NCI-H2171 treated with DMSO at 0.1 percent for 48 hours (cell line): ENCODE measurements around the gene LPIN3.
"Not testable (repeated sequence)": the region's sequence is repeated elsewhere in the genome, so short reads cannot be mapped to it uniquely, and the experiment has no call there.

Experiments used
- DNase-seq: peaks from one replicate; lab custom pipeline; 2025; lab: John Stamatoyannopoulos, UW

The LPIN3 gene

DNA sequence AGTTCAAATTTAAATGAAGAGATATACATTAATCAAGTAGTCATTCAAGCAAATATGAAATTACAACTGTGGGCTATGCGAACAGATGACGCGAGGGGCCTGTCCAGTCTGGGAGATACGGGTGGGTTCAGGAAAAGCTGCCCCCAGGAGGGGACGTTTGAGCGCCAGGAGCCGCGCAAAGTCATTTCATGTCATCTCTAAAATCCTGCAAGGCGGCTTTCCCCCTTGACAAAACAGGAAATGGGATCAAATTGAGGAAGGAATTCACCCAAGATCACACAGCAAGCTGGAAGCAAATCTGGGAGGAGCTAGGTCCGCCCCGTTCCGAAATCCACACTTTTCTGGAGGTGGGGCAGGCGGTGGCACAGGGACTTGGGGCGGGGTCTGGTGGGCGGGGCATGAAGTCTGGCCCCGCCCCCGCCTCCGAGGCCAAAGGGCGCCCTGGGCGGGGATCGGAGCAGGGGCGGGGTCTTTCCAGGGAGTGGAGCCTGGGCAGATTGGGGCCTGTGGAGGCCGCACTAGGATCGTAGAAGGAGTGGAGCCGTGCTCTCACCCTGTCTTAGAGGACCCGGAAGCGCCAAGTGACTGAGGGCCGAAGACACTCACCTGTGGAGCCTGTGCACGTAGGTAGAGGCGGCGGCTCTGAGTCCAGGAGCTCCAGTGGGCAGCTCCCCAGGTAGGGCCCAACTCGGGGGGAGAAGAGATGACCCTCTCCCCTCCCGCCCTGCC, at the start of gene LPIN3:
Gene LPIN3 (plus strand): TSS at position 495 of the 729 bp plus-strand sequence. CDS start 4,983 bp downstream, outside the sequence.
- peak; percentile 95 for DNase-seq

DNA sequence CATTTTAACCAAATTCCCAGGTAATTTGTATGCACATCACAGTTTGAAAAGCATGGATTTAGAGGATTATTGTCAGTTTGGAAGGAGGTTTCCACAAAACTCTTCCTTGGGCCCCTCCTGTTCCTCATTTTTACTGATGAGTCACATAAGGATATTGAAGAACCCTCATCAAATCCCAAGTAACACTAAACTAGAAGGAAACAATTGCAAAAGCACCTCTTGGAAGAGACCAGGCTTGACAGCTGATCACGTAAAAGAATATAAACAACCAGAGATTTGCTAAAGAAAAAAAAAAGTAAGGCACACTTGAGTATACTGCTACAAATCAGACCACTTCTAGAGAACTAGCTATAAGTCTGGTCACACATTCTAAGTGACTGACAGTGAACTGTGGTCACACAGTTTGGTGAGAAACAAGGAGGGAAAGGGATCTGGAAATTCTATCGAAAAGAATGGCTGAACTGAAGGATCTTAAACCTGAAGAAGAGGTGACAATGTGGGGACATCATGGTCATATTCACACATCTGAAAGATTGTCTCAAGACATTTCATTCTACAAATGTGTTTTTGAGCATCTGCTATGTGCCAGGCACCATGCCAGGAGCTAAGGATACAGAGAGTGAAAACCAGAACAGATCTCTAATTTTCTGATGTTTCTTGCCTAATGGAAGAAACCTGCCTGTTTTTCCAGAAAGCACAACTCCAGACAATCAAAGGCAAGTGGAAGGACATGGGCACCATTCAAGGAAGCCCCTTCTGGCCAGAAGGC, 47.2 kb upstream of the LPIN3 start:
- no peak for DNase-seq

DNA sequence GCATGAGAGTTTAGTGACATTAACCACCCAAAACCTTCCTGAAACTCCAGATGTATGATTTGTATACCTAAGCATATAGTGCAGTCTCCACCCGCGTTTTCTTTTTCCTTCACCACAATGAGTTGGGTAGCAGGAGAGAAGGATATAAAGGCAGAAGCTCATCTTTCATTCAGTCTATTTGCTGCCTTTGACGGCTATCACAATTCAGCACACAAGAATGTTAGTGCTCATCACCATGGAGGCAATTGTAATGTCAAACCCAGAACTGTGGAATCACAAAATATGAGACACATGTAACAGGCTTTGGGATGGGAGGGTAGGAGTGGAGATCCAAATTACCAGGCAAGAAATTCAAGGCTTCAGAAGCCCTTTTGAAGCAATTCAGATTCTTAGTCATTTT, 40.7 kb upstream of the LPIN3 start:
- DNase-seq: no peak

DNA sequence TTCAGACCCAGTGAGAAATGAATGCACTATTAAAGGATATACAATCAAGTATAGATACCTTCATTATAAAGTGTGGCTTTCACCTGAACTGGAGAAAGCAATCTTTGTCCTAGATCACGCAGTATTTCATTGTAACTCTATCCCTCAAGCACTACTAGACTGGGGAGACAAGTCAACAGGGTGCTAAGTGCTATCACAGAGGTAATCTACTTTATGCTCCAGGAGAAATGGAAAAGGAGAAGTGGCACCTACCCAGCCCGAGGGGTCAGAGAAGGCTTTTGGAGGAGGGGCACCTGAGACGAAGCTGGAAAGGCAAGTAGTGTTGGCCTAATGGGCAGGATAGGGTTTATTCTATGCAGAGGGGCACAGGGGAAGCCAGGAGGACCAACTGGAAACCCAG, 40.2 kb upstream of the LPIN3 start:
- no peak for DNase-seq

DNA sequence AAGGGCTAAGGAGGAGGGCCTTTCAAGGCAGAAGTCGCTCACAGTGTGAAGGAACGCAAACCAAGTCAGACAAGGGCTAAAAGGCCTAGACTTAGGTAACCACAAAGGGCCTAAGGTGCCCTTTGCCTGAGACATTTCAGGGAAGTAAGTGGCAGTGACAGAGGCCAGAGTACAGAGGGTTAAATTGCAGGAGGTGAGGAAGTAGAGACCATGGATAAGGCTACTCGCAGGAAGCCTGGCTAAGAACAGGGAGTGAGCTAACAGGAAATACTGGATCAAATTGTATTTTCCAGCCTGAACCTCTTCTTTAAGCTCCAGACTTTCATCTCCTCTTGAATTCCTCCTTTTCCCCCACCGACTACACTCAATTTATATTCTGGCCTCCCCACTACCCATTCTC, 39.7 kb upstream of the LPIN3 start:
- DNase-seq: no peak

DNA sequence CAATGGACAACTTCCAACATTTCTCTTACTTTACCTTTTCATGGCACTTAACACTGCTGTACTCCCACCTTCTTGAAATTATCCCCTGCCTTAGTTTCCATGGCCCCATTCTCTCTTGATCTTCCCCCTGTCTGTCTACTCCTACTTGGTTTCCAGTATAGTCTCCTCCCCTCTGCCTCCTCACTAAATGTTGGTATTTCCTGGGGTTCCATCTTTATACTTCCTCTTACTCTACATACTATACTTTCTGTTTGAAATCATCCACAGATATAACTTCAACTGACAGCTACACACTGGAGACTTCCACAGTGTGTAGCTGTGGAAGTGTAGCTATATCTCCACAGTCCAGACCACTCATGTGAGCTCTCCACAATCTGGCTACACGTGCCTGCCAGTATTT, 36.6 kb upstream of the LPIN3 start:
- DNase-seq: no peak

GRCh38 chr20:41304424-41305079, 36.1 kb upstream of the LPIN3 start:
- DNase-seq: no peak

- no peak for DNase-seq
Measured at GRCh38 chr20:41306061-41306727, 34.4 kb upstream of the LPIN3 start.

DNA sequence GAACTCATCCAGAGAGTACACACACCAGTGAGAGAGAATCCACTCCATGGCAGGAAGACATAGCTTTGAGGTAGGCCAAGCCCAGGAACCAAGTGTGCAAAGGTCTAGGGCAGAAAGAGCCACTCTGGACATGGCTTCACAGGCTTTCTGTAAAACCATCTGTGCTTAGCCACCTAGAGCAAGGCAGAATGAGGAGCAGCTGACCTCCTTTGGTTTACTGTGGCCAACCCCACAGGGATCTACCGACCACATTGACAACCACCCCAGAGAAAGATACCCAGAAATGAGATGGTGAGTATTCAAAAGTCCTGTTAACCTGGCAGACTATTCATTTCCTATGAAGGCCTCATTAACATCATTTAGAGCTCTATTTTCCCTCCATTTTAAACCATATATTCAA, 33.6 kb upstream of the LPIN3 start:
- DNase-seq: no peak

GRCh38 chr20:41308290-41308711, 32.3 kb upstream of the LPIN3 start:
- DNase-seq: no peak

DNA sequence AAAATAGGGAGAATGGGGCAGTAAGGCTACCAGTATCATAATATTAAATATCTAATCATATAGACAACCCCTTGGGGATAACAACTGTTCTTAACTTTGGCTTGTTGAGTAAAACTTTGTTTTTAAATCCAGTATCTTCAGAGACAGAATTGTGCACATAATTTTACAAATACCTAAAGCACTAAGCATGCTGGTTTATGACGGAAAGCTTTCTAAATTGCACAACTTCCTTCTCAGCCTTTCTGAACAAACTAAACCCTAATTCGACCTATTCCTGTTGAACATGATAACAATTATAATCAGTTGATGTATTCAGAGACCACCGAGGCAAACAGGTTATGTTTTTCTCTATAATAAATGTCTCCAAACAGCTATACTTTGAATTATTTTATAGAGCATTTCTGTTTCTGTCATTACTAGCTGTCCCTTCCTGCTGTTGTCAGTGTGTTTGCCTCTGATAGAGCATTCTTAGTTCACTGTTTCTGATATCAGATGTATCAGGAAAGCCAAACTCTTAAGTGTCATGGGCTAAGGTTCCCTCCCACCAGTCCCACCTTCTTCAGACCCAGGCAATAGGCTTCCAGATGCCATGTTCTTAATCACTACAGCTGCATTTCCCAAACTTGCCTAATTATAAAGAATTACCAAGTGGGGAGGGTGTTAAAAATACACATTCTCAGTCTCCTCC, 31.8 kb upstream of the LPIN3 start:
- DNase-seq: no peak

GRCh38 chr20:41309817-41310216, 30.8 kb upstream of the LPIN3 start:
- no peak for DNase-seq

GRCh38 chr20:41312009-41312408, 28.6 kb upstream of the LPIN3 start:
- not testable (repeated sequence) for DNase-seq

DNA sequence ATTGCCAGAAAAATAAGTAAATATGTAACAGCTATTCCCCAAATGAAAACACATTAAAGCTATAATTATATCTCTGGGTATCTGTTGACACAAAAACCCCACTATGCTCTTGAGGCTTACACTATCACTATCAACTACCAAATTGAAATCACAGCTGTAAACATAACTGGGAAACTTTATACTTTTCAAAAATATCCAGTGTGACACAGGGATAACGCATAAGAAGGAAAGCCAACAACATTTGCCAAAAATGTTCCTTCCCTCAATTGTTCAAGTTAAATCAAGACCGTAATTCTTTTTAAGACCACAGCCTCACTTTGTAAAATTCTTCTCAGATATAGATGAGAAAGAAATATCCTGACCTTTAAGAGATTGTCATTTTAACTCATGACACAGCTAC, 26.2 kb upstream of the LPIN3 start:
- DNase-seq: no peak

- DNase-seq: no peak
Measured at GRCh38 chr20:41316051-41316450, 24.6 kb upstream of the LPIN3 start.

DNA sequence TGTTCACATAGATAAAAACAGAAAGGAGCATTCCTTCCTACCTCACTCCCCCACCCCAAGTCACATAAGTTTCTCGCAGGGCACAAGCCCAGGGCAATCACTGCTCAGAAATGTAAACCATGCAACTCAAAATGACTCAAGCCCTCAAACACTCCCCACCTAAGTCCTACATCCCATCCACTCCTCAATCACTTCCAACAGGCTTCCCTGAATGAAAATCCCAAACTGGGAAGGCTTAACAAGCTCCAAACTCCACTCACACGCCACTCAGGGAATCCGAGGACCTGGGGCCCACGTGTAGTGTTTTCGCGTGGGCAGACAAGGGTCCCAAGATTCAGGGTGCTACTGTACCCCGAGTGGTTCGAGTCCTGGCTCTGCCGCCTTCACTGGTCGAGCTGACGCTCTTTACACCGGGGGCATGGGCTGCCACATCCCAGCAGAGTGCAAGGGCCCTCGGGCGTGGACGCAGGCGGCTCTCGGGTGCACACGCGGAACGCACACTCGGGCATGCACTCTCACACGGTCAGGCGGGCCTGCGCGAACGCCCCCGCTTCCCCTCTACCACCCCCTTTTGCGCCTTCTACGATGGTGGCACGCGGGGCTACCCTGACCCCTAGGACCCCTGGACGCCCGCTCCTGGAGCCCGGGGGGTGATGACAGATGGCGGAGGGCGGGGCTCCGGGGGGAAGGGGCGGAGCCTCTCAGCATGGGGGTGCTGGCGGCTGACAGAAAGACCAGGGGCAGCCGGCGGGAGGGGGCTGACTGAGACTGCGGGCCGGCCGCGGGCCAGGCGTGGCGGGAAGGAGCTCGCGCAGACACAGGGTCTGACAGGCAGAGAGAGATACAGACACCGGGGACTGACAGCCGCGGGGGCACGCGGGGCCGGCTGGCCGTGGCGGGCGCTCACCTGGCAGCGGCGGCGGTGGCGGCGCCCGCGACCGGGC, 23.7 kb upstream of the LPIN3 start:
- peak; percentile 74 for DNase-seq

GRCh38 chr20:41317546-41318270, 22.9 kb upstream of the LPIN3 start, which contains the start of gene ZHX3:
Gene ZHX3 (minus strand): TSS chr20:41317731. CDS start chr20:41204916, 112,815 bp downstream.
- peak; percentile 95 for DNase-seq

DNA sequence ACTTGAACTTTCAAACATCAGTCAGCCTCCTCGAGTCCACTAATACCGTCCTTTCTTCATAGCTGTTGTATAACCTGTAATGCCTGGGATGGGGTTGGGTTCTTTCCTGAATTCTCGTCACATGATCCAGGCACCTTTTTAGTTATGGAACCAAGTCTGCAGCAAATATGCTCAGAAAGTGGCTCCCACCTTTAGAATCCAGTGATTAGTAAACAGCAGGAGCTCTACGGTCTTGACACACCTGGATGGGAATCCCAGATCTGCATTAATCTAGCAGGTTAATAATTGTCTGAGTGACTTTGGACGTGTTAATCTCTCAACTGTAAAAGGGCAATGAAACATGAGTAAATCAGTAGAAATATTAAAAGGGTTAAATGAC, 22.4 kb upstream of the LPIN3 start:
- DNase-seq: peak; percentile 50

DNA sequence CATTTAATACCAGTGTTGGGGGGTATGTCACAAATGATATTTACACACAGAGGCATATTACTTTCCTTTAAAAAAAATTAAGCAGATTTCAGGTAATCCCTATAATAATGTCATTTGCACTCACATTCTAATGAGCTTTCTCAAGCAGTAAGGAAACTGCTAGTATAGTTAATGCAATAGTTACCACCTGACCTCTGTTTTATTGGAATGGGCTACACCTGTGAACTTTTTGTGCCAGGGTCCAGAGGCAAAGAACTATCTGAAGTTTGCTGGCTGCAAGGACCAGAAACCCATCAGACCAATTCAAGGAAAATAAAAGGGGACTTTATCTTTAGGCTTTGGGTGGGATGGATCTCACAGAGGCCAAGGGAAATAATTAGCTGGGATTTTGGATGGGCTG, 20.2 kb upstream of the LPIN3 start:
- DNase-seq: no peak

DNA sequence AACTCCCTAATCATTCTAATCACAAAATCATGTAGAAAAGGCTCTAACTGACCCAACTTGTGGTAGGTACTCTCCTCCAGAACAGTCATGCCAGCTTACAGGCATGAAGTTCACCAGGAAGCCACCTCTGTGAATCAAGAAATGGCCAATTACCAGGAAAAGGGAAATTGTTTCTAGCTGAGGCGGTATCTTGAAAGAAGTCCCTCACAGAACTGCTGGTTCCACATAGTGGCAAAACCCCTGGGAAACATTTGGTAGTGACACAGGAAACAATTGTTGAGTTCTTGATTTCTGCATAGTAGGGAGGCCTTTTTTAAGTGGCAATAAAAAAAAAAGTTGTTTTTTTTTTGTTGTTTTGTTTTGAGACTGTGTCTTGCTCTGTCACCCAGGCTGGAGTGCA, 19.6 kb upstream of the LPIN3 start:
- no peak for DNase-seq
